HepG2 (cell line): ENCODE measurements around the gene ZDHHC14. TPM values are rescaled to one million over a fixed set of nuclear protein-coding genes. Genes with fewer than 3 reads are reported as not detected.

Experiments used
- ASH2L ChIP-seq: fragments of 300-600, 200-600 bp; sonication (generic); IDR thresholded peaks from 2 replicates; pipeline ENCODE4 v1.7.0; 2017; ENCODE audit warnings: low read depth, mild to moderate bottlenecking, moderate library complexity, mixed read lengths, low read length; ENCODE audit not compliant: insufficient read length
- CHD4 ChIP-seq: fragments of 200-600 bp; sonication (generic); IDR thresholded peaks from 2 replicates; pipeline ENCODE4 v1.7.0; 2017; ENCODE audit warnings: mild to moderate bottlenecking, low read length, borderline replicate concordance
- FOXK2 ChIP-seq: fragments of 450-650 bp; IDR thresholded peaks from 2 replicates; pipeline ENCODE4 v1.6.1; 2016
- FOXM1 ChIP-seq: sonication (generic); formaldehyde crosslinking; IDR thresholded peaks from 2 replicates; pipeline ENCODE4 v1.5.0; 2020; ENCODE audit warnings: missing genetic modification reagents
- IKZF4 ChIP-seq: sonication (generic); formaldehyde crosslinking; IDR thresholded peaks from 2 replicates; pipeline ENCODE4 v1.5.1; 2020; ENCODE audit warnings: borderline replicate concordance, mild to moderate bottlenecking, low read depth, missing genetic modification reagents; ENCODE audit errors: not compliant biosample characterization
- JDP2 ChIP-seq: sonication (generic); formaldehyde crosslinking; IDR thresholded peaks from 2 replicates; pipeline ENCODE4 v1.8.1; 2022; ENCODE audit warnings: missing genetic modification reagents, borderline replicate concordance
- MLXIP ChIP-seq: sonication (generic); formaldehyde crosslinking; IDR thresholded peaks from 2 replicates; pipeline ENCODE4 v1.9.0; 2021; ENCODE audit warnings: missing genetic modification reagents, borderline replicate concordance
- PPARG ChIP-seq: conservative IDR thresholded peaks from 2 replicates; pipeline ENCODE4 v1.6.1; 2016; ENCODE audit warnings: missing biosample characterization, missing genetic modification reagents
- SNAPC5 ChIP-seq: sonication (generic); formaldehyde crosslinking; IDR thresholded peaks from 2 replicates; pipeline ENCODE4 v1.8.1; 2023; ENCODE audit warnings: mild to moderate bottlenecking, missing genetic modification reagents, borderline replicate concordance
- THAP11 ChIP-seq: IDR thresholded peaks from 2 replicates; pipeline ENCODE4 v1.6.1; 2016; ENCODE audit warnings: missing biosample characterization, missing genetic modification reagents
- XBP1 ChIP-seq: sonication (generic); formaldehyde crosslinking; IDR thresholded peaks from 2 replicates; pipeline ENCODE4 v1.5.0; 2020; ENCODE audit warnings: missing genetic modification reagents
- ZFAT ChIP-seq: sonication (generic); formaldehyde crosslinking; conservative IDR thresholded peaks from 2 replicates; pipeline ENCODE4 v1.8.1; 2023; ENCODE audit warnings: missing genetic modification reagents, inconsistent platforms
- ZFP36 ChIP-seq: fragments of 150-350 bp; IDR thresholded peaks from 2 replicates; pipeline ENCODE4 v1.6.1; 2018; ENCODE audit warnings: borderline replicate concordance, low read length, low read depth; ENCODE audit not compliant: partially characterized antibody
- ZMAT3 ChIP-seq: sonication (generic); formaldehyde crosslinking; conservative IDR thresholded peaks from 2 replicates; pipeline ENCODE4 v1.7.0; 2021; ENCODE audit warnings: missing genetic modification reagents
- ZNF256 ChIP-seq: sonication (generic); formaldehyde crosslinking; conservative IDR thresholded peaks from 2 replicates; pipeline ENCODE4 v1.4.0; 2020; ENCODE audit warnings: missing genetic modification reagents
- ZNF460 ChIP-seq: sonication (generic); formaldehyde crosslinking; IDR thresholded peaks from 2 replicates; pipeline ENCODE4 v1.5.1; 2020; ENCODE audit warnings: missing genetic modification reagents, mild to moderate bottlenecking, borderline replicate concordance
- ZNF503 ChIP-seq: sonication (generic); formaldehyde crosslinking; IDR thresholded peaks from 2 replicates; pipeline ENCODE4 v1.4.0; 2020; ENCODE audit warnings: missing genetic modification reagents
- ZNF546 ChIP-seq: sonication (generic); formaldehyde crosslinking; conservative IDR thresholded peaks from 2 replicates; pipeline ENCODE4 v1.8.1; 2023; ENCODE audit warnings: mild to moderate bottlenecking, missing genetic modification reagents
- ZNF570 ChIP-seq: sonication (generic); formaldehyde crosslinking; IDR thresholded peaks from 2 replicates; pipeline ENCODE4 v1.4.0; 2020; ENCODE audit warnings: mild to moderate bottlenecking, missing genetic modification reagents, borderline replicate concordance
- ZNF747 ChIP-seq: sonication (generic); formaldehyde crosslinking; IDR thresholded peaks from 2 replicates; pipeline ENCODE4 v1.8.1; 2023; ENCODE audit warnings: missing genetic modification reagents, mild to moderate bottlenecking, borderline replicate concordance
- polyA plus RNA-seq, 8 experiments: library from polyadenylated mRNA; depleted of rRNA in 3 of 8; stranded (reverse) in 7 of 8; unstranded in 1 of 8; fragments of >200 nt; fragmentation: Illumina TruSeq in 4 of 8; extraction: Trizol in 4 of 8; gene quantifications; 2 replicates each; pipeline versions ENCODE4 v1.2.1 to v1.2.3, GENCODE V29; 2011 to 2016; ENCODE audit warnings: low read depth in 4 of 8, missing spikeins in 1 of 8, mixed read lengths in 1 of 8; ENCODE audit not compliant: insufficient read depth in 1 of 8
- total RNA-seq, 5 experiments: library from RNA; depleted of rRNA; stranded (reverse); fragments of >200 nt; fragmentation: Illumina TruSeq; extraction: Trizol; gene quantifications; 2 replicates each; pipeline ENCODE4 v1.2.3, GENCODE V29; 2016; ENCODE audit warnings: low read depth in 1 of 5
- TF ChIP-seq, protein P1 (sequence below): sonication (generic); formaldehyde crosslinking; IDR thresholded peaks from 2 replicates; pipeline ENCODE4 v1.5.1; 2020; ENCODE audit warnings: missing genetic modification reagents, mild to moderate bottlenecking, borderline replicate concordance
- TF ChIP-seq, protein P2 (sequence below): sonication (generic); formaldehyde crosslinking; IDR thresholded peaks from 2 replicates; pipeline ENCODE4 v1.4.0; 2020; ENCODE audit warnings: missing genetic modification reagents

ZDHHC14 gene
- total and polyA plus RNA-seq, 2 of the 13 experiments (the other 11 are each of a cell fraction or from before 2014, with no cell fraction given): 3.7 to 9.5 TPM

DNA sequence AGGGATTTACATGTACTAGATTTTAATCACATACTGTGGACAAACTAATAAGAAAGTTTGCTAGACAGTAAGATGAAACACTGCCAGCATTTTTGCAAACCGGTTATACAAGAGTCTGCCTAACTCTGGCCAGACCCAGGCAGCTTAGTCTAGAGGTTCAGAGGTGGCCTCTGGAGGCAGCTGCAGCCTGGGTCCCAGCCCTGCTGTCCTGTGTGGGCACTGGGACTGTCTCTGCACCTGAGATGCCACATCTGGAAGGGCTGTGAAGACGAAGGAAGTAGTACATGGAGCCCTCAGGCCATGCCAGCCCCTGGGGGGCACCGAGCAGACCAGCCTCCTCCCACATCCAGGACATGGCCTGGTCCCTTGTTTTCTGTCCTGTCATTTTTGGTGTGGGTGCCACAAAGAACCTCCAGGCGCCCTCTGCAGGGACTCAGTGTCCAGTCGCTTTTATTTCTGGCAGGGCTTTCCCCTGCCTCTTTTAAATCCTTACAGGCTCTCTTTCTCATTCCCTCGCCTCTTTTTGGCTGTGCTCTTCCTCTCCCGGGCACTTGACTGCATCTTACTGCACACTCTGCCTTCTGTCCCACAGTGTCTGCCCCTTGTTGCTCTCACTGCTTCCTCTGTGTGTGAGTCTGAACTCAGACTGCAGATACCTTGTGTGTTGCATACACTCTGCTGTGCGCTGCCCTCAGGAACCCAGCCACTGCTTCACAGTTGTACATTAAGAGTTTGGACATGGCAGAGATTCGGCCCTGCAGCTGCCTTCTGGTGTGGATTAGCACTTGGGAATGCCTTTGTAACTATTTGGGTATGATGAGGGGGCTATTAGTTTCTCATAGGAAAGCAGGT is 216.7 kb downstream of the ZDHHC14 start (continued):
- TF ChIP-seq MLXIP: no peak
- no peak for TF ChIP-seq FOXK2
- no peak for TF ChIP-seq ZFP36
- TF ChIP-seq ZFAT (CRISPR knock-in tag): no peak
- no peak for TF ChIP-seq ASH2L
- no peak for TF ChIP-seq ZNF546
- no peak for TF ChIP-seq SNAPC5 (CRISPR knock-in tag)
- no peak for TF ChIP-seq JDP2
- TF ChIP-seq ZNF570 (CRISPR knock-in tag): no peak
- TF ChIP-seq ZNF256 (CRISPR knock-in tag): no peak
- no peak for TF ChIP-seq ZNF747
- 0 out of 2 replicates have a peak, but pooled peaks have one; percentile 23 for TF ChIP-seq THAP11 (CRISPR knock-in tag)
- no peak for TF ChIP-seq PPARG
- no peak for TF ChIP-seq FOXM1 (CRISPR knock-in tag)
- TF ChIP-seq XBP1 (CRISPR knock-in tag): no peak
- TF ChIP-seq CHD4: no peak
- no peak for TF ChIP-seq ZNF460 (CRISPR knock-in tag)
- TF ChIP-seq, protein P1, sequence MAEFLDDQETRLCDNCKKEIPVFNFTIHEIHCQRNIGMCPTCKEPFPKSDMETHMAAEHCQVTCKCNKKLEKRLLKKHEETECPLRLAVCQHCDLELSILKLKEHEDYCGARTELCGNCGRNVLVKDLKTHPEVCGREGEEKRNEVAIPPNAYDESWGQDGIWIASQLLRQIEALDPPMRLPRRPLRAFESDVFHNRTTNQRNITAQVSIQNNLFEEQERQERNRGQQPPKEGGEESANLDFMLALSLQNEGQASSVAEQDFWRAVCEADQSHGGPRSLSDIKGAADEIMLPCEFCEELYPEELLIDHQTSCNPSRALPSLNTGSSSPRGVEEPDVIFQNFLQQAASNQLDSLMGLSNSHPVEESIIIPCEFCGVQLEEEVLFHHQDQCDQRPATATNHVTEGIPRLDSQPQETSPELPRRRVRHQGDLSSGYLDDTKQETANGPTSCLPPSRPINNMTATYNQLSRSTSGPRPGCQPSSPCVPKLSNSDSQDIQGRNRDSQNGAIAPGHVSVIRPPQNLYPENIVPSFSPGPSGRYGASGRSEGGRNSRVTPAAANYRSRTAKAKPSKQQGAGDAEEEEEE (CRISPR knock-in tag): no peak
- no peak for TF ChIP-seq ZNF503
- TF ChIP-seq, protein P2, sequence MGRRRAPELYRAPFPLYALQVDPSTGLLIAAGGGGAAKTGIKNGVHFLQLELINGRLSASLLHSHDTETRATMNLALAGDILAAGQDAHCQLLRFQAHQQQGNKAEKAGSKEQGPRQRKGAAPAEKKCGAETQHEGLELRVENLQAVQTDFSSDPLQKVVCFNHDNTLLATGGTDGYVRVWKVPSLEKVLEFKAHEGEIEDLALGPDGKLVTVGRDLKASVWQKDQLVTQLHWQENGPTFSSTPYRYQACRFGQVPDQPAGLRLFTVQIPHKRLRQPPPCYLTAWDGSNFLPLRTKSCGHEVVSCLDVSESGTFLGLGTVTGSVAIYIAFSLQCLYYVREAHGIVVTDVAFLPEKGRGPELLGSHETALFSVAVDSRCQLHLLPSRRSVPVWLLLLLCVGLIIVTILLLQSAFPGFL (CRISPR knock-in tag): no peak
- TF ChIP-seq IKZF4: no peak
- TF ChIP-seq ZMAT3 (CRISPR knock-in tag): no peak
